ENCODE data around the gene NELL1.

NELL1 gene

GRCh38 chr11:21564095-21564494 is 894.7 kb downstream of the NELL1 start:
- TF ChIP-seq CTCF (conservative IDR thresholded peaks at IDR 0.05; ENCODE audit: low read depth, low read length) = no peak
- DNase-seq (ENCODE audit: low read depth) = no peak
- no peak overlapping the region for H3K4me3 ChIP-seq (ENCODE audit: low read length)

DNA sequence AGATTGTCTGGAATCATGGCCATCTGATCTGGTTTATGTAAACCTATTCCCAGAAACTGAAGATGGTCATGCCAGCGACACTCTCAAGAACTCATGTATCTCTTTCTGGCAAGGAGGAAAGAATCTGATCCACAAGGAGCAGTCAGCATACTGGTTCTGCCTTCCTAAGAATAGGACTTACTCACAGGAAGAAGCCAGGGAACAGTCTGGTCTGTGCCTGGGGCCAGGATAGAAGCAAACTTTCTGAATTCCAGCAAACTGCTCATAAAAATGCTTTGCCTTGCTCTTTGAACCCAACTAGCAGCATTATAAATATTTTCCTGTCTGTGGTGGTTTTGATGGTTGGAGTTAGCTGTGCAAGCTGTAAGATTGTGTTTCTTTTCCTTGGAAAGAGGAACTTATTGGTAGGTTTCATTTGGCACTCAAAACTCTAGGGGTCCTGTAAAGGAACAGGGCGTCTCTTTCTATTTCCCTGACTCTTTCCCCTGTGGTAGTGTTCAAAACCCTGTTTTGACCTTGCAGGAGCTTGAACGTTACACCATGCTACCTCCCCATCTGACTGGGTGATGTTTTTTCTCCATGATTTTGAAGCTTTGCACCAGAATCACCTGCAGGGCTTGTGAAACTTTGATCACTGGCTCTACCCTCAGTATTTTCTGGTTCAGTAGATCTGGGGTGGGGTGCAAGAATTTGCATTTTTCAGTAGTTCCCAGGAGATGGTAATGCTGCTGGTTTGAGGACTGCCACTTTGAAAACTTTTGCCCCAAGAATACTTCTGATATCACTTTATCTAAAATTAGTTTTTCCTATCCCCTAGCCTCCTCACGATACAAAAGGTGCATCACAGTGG is 895.7 kb downstream of the NELL1 start:
- no peak for TF ChIP-seq CTCF (conservative IDR thresholded peaks at IDR 0.05; ENCODE audit: low read depth, low read length)
- H3K4me3 ChIP-seq (ENCODE audit: low read length) = no peak overlapping the region
- no peak for DNase-seq (ENCODE audit: low read depth)

DNA sequence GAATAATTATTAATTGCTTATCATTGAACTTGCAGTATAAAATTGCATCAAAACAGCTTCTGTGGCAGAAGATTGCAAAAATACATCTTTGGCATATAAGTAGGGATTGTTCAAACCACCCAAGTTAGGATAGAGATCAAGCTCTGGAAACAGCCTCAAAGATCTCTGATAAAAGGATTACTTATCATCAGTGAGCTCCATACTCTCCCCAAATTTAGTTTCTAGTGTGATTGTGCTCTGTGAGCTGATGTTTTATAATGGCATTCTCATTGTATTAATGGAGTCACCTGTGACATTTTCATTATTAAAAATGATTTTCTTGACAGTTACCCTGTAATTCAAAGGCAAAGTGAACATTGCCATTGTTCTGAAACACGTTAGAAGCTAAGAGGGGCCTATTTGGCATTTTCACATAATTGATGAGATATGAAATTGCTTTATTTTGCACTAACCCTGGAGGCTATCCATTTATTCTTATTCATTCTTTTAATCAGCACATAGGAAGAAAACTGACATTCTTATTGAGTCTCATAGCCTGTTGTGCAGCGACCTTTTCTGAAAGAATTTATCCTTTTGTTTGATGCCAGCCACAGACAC is 897.2 kb downstream of the NELL1 start:
- no peak for TF ChIP-seq CTCF (conservative IDR thresholded peaks at IDR 0.05; ENCODE audit: low read depth, low read length)
- no peak overlapping the region for H3K4me3 ChIP-seq (ENCODE audit: low read length)
- no peak for DNase-seq (ENCODE audit: low read depth)

GRCh38 chr11:21567645-21568290 is 898.4 kb downstream of the NELL1 start:
- no peak for TF ChIP-seq CTCF (conservative IDR thresholded peaks at IDR 0.05; ENCODE audit: low read depth, low read length)
- DNase-seq (ENCODE audit: low read depth) = no peak
- H3K4me3 ChIP-seq (ENCODE audit: low read length) = no peak overlapping the region

- no peak overlapping the region for H3K4me3 ChIP-seq (ENCODE audit: low read length)
- DNase-seq (ENCODE audit: low read depth) = no peak
- no peak for TF ChIP-seq CTCF (conservative IDR thresholded peaks at IDR 0.05; ENCODE audit: low read depth, low read length)
Measured at GRCh38 chr11:21572210-21572609, 902.8 kb downstream of the NELL1 start.

DNA sequence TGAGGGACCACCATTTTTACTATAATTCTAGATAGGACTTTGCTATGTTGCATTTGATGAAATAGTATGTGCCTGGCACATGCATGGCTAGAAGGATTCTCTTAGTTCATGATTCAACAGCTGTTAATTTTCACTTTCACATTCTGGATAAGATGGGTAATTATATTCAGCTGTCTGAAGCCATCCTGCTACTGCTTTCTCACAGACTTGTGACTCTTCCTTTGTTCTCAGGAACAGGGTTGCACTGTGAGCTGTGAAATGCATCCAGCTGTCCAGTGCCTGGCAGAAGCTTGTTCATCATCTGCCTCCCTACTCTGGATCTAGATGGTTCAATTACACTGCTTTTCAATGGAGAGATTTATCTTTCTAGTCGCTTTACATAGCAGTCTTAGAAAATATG is 913.4 kb downstream of the NELL1 start:
- H3K4me3 ChIP-seq (ENCODE audit: low read length) = no peak overlapping the region
- no peak for DNase-seq (ENCODE audit: low read depth)
- TF ChIP-seq CTCF (conservative IDR thresholded peaks at IDR 0.05; ENCODE audit: low read depth, low read length) = no peak

All from retinal pigment epithelial cell (primary cell).